GM12892 (cell line): ENCODE measurements around the gene ENDOV.

Experiments
- POLR2A ChIP-seq: IDR thresholded peaks from 2 replicates; pipeline ENCODE4 v1.6.1; 2011; ENCODE audit warnings: low read depth, low read length, control low read depth
- TAF1 ChIP-seq: IDR thresholded peaks from 2 replicates; pipeline ENCODE4 v1.6.1; 2011; ENCODE audit warnings: low read depth, mild to moderate bottlenecking, control low read depth, low read length, borderline replicate concordance

GRCh38 chr17:80377798-80378197 lies 37.2 kb upstream of the ENDOV start:
- no peak for TF ChIP-seq TAF1
- TF ChIP-seq POLR2A, result no peak
